Aorta (tissue), 5 donors: ENCODE data around the gene UBE2B. TPM values are rescaled to one million over a fixed set of nuclear protein-coding genes. Genes with fewer than 3 reads are reported as not detected.
"Not testable (repeated sequence)": the region's sequence is repeated elsewhere in the genome, so short reads cannot be mapped to it uniquely, and the experiment has no call there.

Experiments
- ATAC-seq: fragments of 200-7000 bp; cut with Tn5 transposase; one replicate; pipeline ENCODE4 v1.9.1; 2022; ENCODE audit warnings: moderate library complexity; ENCODE audit not compliant: low FRiP score
- DNase-seq, 2 donors: peaks; one replicate each; pipeline ENCODE4 v3.0.0-alpha.2; 2020
- H3K27ac ChIP-seq, 2 donors: one replicate each; pipeline ENCODE4 v1.5.1; 2013; ENCODE audit warnings: low read length in 2 of 2, mild to moderate bottlenecking in 2 of 2, moderate library complexity in 2 of 2, control low read depth in 1 of 2, inconsistent platforms in 1 of 2, low read depth in 1 of 2
- H3K27me3 ChIP-seq, 2 donors: one replicate each; pipeline ENCODE4 v1.6.1; 2013; ENCODE audit warnings: control low read depth in 1 of 2, low read length in 1 of 2, mild to moderate bottlenecking in 1 of 2, moderate library complexity in 1 of 2; ENCODE audit not compliant: insufficient read depth in 2 of 2, control insufficient read depth in 1 of 2
- H3K36me3 ChIP-seq, 2 donors: one replicate each; pipeline ENCODE4 v1.6.1; 2013; ENCODE audit warnings: control low read depth in 1 of 2, low read length in 1 of 2, mild to moderate bottlenecking in 1 of 2; ENCODE audit not compliant: insufficient read depth in 2 of 2, control insufficient read depth in 1 of 2
- H3K4me1 ChIP-seq, 2 donors: one replicate each; pipeline ENCODE4 v1.6.1; 2013; ENCODE audit warnings: low read length in 2 of 2, control low read depth in 1 of 2, mild to moderate bottlenecking in 1 of 2, moderate library complexity in 1 of 2; ENCODE audit not compliant: insufficient read depth in 2 of 2, control insufficient read depth in 1 of 2
- H3K4me3 ChIP-seq, 2 donors: one replicate each; pipeline ENCODE4 v1.5.1; 2013; ENCODE audit warnings: low read length in 2 of 2, control low read depth in 1 of 2, mild to moderate bottlenecking in 1 of 2
- H3K9me3 ChIP-seq: one replicate; pipeline ENCODE4 v1.6.1; 2013; ENCODE audit warnings: mild to moderate bottlenecking, low read length; ENCODE audit not compliant: control insufficient read depth
- WGBS, 2 donors: extraction: QIAGEN DNeasy Blood & Tissue Kit; methylation state at CpG; one replicate each; pipeline ENCODE4 v1.1.7; 2013; 5-methylcytosine and 5-hydroxymethylcytosine counted together
- intact Hi-C, 2 donors: fragments of 100-400 bp; cut with DNase I; formaldehyde crosslinking; loops; one replicate each; pipeline versions ENCODE4 v1.14.2 to v1.15.0; 2022
- polyA plus RNA-seq, 2 donors: library from polyadenylated mRNA; stranded (reverse); fragments of 200-250 nt; gene quantifications; one replicate each; pipeline ENCODE4 v1.2.3, GENCODE V29; 2013
- total RNA-seq, 2 donors: library from RNA; stranded (reverse); fragmentation: NEBNext Ultra II Directional; extraction: Animal tissue kit (Norgen Biotek cat#: 25700); gene quantifications; one replicate each; pipeline ENCODE4 v1.2.1, GENCODE V29; 2021
- donor health status: healthy with polysubstance abuse.
- donor health status: Bipolar disorder and iron deficiency.
- donor health status: DM: no; HTN: no; CAD: no.
- donor health status: DM: no; HTN: no; CAD: no.
- donor health status: DM: yes; HTN: yes; CAD: no.

UBE2B gene
- total and polyA plus RNA-seq, 4 donors: 96.6 to 153 (median 105) TPM

- ATAC-seq: no peak
- no peak overlapping the region for H3K4me3 ChIP-seq
- H3K27me3 ChIP-seq: no peaks in the 10 kb centered on the region
- no peak for DNase-seq
- no peak overlapping the region for H3K27ac ChIP-seq
- H3K36me3 ChIP-seq: peaks cover 0 to 2% of the 10 kb centered on the region in 2 donors
- intact Hi-C loops: no loop called here
- H3K4me1 ChIP-seq: no peaks in the 10 kb centered on the region
- H3K9me3 ChIP-seq: no peaks in the 10 kb centered on the region
- WGBS, 2 donors: 77 to 80% methylated on average over 6 of the region's 6 CpGs
These were observed 38.0 kb downstream of the UBE2B start for GRCh38 chr5:134409321-134409720.

DNA sequence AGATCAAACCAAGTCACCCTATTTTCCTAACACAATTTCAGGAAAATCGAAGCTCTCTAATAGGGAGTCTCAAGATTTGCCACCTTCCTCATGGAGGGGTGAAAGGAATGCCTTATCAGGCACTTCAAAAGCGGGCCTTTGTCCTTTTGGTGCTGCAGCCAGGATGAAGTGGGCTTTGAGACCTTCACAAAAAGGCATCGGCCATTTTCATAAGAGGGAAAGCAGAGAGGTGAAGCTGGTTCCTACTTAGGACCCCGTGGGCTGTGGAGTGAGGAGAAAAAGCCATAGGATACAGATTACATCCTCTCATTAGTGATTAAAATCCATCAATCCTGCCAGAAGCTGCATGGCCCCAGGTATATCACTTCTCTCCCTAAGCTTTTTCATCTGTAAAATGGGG is 39.5 kb downstream of the UBE2B start:
- DNase-seq (no peak), ATAC-seq (no peak)
- H3K4me1 ChIP-seq: no peaks in the 10 kb centered on the region
- H3K36me3 ChIP-seq: peaks cover 0 to 2% of the 10 kb centered on the region in 2 donors
- no peaks in the 10 kb centered on the region for H3K9me3 ChIP-seq
- no peak overlapping the region for H3K27ac ChIP-seq
- 71 to 72% methylated on average over 4 of the region's 4 CpGs for WGBS, 2 donors
- H3K4me3 ChIP-seq: peak overlapping the region in 1 of 2 donors; percentile 60
- intact Hi-C loops: loop anchor here (2.0 to 5.0 kb wide), 5 partner anchors 56 to 168 kb away; partner anchors contain the start of gene JADE2 (in 1 of the 2)
- no peaks in the 10 kb centered on the region for H3K27me3 ChIP-seq

GRCh38 chr5:134411228-134411545 is 39.8 kb downstream of the UBE2B start:
- Histone ChIP-seq H3K36me3 (peaks cover 0 to 2% of the 10 kb centered on the region in 2 donors), H3K4me3 (peak overlapping the region; percentile 60 to 96), H3K4me1 (no peaks in the 10 kb centered on the region), H3K9me3 (no peaks in the 10 kb centered on the region), H3K27ac (no peak overlapping the region), H3K27me3 (no peaks in the 10 kb centered on the region)
- ATAC-seq (no peak), DNase-seq (no peak)
- 7% methylated on average over 9 of the region's 9 CpGs for WGBS, 2 donors
- intact Hi-C loops: loop anchor here (2.0 to 5.0 kb wide), 5 partner anchors 56 to 168 kb away; partner anchors contain the start of gene JADE2 (in 1 of the 2)

GRCh38 chr5:134411546-134412266 is 40.3 kb downstream of the UBE2B start, which contains the start of gene CDKN2AIPNL:
Gene CDKN2AIPNL (minus strand): TSS chr5:134411881. CDS start chr5:134411854, 27 bp downstream.
- DNase-seq (peak; percentile 94 to 98), ATAC-seq (peak; percentile 98)
- Histone ChIP-seq H3K27ac (peak within 1 kb of the TSS in 1 of 2 donors; percentile 4), H3K9me3 (no peaks in the 10 kb centered on the region), H3K4me3 (peak within 1 kb of the TSS; percentile 60 to 96), H3K36me3 (no peaks in the 10 kb centered on the region), H3K4me1 (no peaks in the 10 kb centered on the region), H3K27me3 (no peaks in the 10 kb centered on the region)
- intact Hi-C loops: loop anchor here (2.0 to 5.0 kb wide), 5 partner anchors 56 to 167 kb away; partner anchors contain the start of gene JADE2 (in 1 of the 2)
- 0% methylated on average over 61 of the region's 61 CpGs for WGBS, 2 donors

GRCh38 chr5:134413046-134413445 is 41.7 kb downstream of the UBE2B start:
- DNase-seq: no peak
- no peaks in the 10 kb centered on the region for H3K9me3 ChIP-seq
- H3K36me3 ChIP-seq: no peaks in the 10 kb centered on the region
- intact Hi-C loops: loop anchor here (5.0 kb wide), 3 partner anchors 54 to 164 kb away; partner anchors contain the start of gene JADE2 (in 1 of the 2)
- no peaks in the 10 kb centered on the region for H3K27me3 ChIP-seq
- no peak overlapping the region for H3K4me3 ChIP-seq
- ATAC-seq: no peak
- H3K4me1 ChIP-seq: no peaks in the 10 kb centered on the region
- 84 to 86% methylated on average over 2 of the region's 2 CpGs for WGBS, 2 donors
- no peak overlapping the region for H3K27ac ChIP-seq

- intact Hi-C loops: no loop called here
- no peak for ATAC-seq
These were observed 46.3 kb downstream of the UBE2B start for GRCh38 chr5:134417707-134418106.

DNA sequence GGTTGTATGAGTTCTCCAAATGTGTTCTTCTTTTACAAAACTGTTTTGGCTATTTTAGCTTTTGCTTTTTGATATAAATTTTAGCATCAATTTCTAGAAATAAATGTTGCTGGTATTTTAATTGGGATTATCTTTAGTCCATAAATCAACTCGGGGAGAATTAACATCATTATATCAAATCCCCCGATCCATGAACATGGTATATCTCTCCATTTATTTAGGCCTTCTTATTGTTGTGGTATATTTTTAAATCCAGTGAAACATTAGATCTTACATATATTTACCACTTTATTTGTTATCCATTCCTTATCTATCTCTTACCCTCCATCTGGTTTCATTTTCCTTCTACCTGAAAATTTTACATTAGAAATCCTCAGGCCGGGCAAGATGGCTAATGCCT is 47.6 kb downstream of the UBE2B start:
- no peak for DNase-seq

More at GRCh38 chr5:134417707-134418106, 46.3 kb downstream of the UBE2B start:
- no peaks in the 10 kb centered on the region for H3K4me1 ChIP-seq
- H3K36me3 ChIP-seq: no peaks in the 10 kb centered on the region
- no peaks in the 10 kb centered on the region for H3K9me3 ChIP-seq
- no peak overlapping the region for H3K4me3 ChIP-seq
- H3K27ac ChIP-seq: no peak overlapping the region
- no peak for DNase-seq
- H3K27me3 ChIP-seq: no peaks in the 10 kb centered on the region

GRCh38 chr5:134420343-134420742 is 49.0 kb downstream of the UBE2B start:
- no peaks in the 10 kb centered on the region for H3K4me1 ChIP-seq
- no peaks in the 10 kb centered on the region for H3K27me3 ChIP-seq
- no peaks in the 10 kb centered on the region for H3K36me3 ChIP-seq
- ATAC-seq (no peak), DNase-seq (no peak)
- H3K4me3 ChIP-seq: no peak overlapping the region
- no peaks in the 10 kb centered on the region for H3K9me3 ChIP-seq
- H3K27ac ChIP-seq: no peak overlapping the region
- intact Hi-C loops: no loop called here
- WGBS, 2 donors: 91 to 92% methylated on average over 2 of the region's 2 CpGs

More for the DNA sequence above, 47.6 kb downstream of the UBE2B start:
- no peaks in the 10 kb centered on the region for H3K36me3 ChIP-seq
- no peak overlapping the region for H3K4me3 ChIP-seq
- intact Hi-C loops: no loop called here
- no peak for ATAC-seq
- no peaks in the 10 kb centered on the region for H3K9me3 ChIP-seq
- 94 to 97% methylated on average over 3 of the region's 3 CpGs for whole genome bisulfite sequencing, 2 donors
- no peak overlapping the region for H3K27ac ChIP-seq
- H3K4me1 ChIP-seq: no peaks in the 10 kb centered on the region
- H3K27me3 ChIP-seq: no peaks in the 10 kb centered on the region

DNA sequence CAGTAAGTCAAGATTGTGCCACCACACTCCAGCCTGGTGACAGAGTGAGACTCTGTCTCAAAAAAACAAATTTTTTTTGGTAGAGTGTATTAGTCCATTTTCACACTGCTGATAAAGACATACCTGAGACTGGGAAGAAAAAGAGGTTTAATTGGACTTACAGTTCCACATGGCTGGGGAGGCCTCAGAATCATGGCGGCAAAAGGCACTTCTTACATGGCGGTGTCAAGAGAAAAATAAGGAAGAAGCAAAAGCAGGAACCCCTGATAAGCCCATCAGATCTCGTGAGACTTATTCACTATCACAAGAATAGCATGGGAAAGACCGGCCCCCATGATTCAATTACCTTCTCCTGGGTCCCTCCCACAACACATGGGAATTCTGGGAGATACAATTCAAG is 49.7 kb downstream of the UBE2B start:
- WGBS, 2 donors: 90 to 93% methylated on average over 4 of the region's 4 CpGs
- DNase-seq, H3K36me3 ChIP-seq, ATAC-seq, H3K27ac ChIP-seq, H3K9me3 ChIP-seq, H3K4me3 ChIP-seq, H3K27me3 ChIP-seq, intact Hi-C loops, H3K4me1 ChIP-seq: not testable (repeated sequence)
